RWPE2 (cell line): ENCODE results near the gene DNMT1.

ENCODE experiments used
- ATAC-seq: fragments of 200-7000 bp; cut with Tn5 transposase; 3 replicates; pipeline ENCODE4 v1.9.1; 2021; ENCODE audit warnings: low read depth
- DNase-seq: peaks from one replicate; pipeline ENCODE4 v3.0.0-alpha.2; 2020; ENCODE audit warnings: low spot score
- H3K27ac ChIP-seq: fragments of 450-650 bp; 2 replicates; pipeline ENCODE4 v1.5.1; 2017; ENCODE audit warnings: mild to moderate bottlenecking; ENCODE audit not compliant: poor library complexity, severe bottlenecking
- H3K27me3 ChIP-seq: fragments of 250-450 bp; sonication (Bioruptor Pico); 2 replicates; pipeline ENCODE4 v1.5.1; 2021; ENCODE audit warnings: mild to moderate bottlenecking, moderate library complexity; ENCODE audit not compliant: insufficient read depth, poor library complexity, severe bottlenecking
- H3K36me3 ChIP-seq: fragments of 250-450 bp; sonication (Bioruptor Pico); 2 replicates; pipeline ENCODE4 v1.5.1; 2020; ENCODE audit warnings: low read depth, mild to moderate bottlenecking, moderate library complexity
- H3K4me1 ChIP-seq: fragments of 250-450 bp; sonication (Bioruptor Pico); 2 replicates; pipeline ENCODE4 v1.5.1; 2021; ENCODE audit warnings: mild to moderate bottlenecking, moderate library complexity; ENCODE audit not compliant: insufficient read depth, poor library complexity, severe bottlenecking
- H3K4me3 ChIP-seq: fragments of 250-450 bp; sonication (Bioruptor Pico); 2 replicates; pipeline ENCODE4 v1.5.1; 2021; ENCODE audit warnings: mild to moderate bottlenecking, moderate library complexity; ENCODE audit not compliant: severe bottlenecking
- H3K9me3 ChIP-seq: fragments of 250-450 bp; sonication (Bioruptor Pico); 2 replicates; pipeline ENCODE4 v1.5.1; 2021; ENCODE audit warnings: mild to moderate bottlenecking, moderate library complexity; ENCODE audit not compliant: severe bottlenecking
- CTCF ChIP-seq: fragments of 450-650 bp; IDR thresholded peaks from one replicate; pipeline ENCODE4 v1.5.1; 2017; ENCODE audit warnings: mild to moderate bottlenecking, moderate library complexity; ENCODE audit not compliant: poor library complexity, severe bottlenecking

Gene DNMT1

GRCh38 chr19:10107254-10107653 lies 87.5 kb downstream of the DNMT1 start:
- peaks cover 6% of the 10 kb centered on the region for H3K4me1 ChIP-seq
- no peaks in the 10 kb centered on the region for H3K27me3 ChIP-seq
- H3K4me3 ChIP-seq = peak overlapping the region; percentile 70
- ATAC-seq = no peak
- TF ChIP-seq CTCF = no peak
- H3K9me3 ChIP-seq = no peaks in the 10 kb centered on the region
- no peak for DNase-seq
- H3K27ac ChIP-seq = peak overlapping the region; percentile 55
- H3K36me3 ChIP-seq = peaks cover 49% of the 10 kb centered on the region

GRCh38 chr19:10106100-10106936 lies 88.4 kb downstream of the DNMT1 start, which contains the start of gene PPAN:
PPAN (plus strand) TSS chr19:10106362; CDS start chr19:10106395, 33 bp downstream.
- H3K27me3 ChIP-seq = no peaks in the 10 kb centered on the region

GRCh38 chr19:10105509-10106099 lies 89.1 kb downstream of the DNMT1 start:
- no peak overlapping the region for H3K27ac ChIP-seq
- peak overlapping the region; percentile 70 for H3K4me3 ChIP-seq
- peaks cover 37% of the 10 kb centered on the region for H3K36me3 ChIP-seq
- no peaks in the 10 kb centered on the region for H3K9me3 ChIP-seq
- peaks cover 6% of the 10 kb centered on the region for H3K4me1 ChIP-seq
- no peak for TF ChIP-seq CTCF
- DNase-seq (no peak), ATAC-seq (no peak)
- H3K27me3 ChIP-seq = no peaks in the 10 kb centered on the region

More at GRCh38 chr19:10106100-10106936, 88.4 kb downstream of the DNMT1 start, which contains the start of gene PPAN:
- Histone ChIP-seq H3K4me1 (peaks cover 6% of the 10 kb centered on the region), H3K36me3 (peaks cover 44% of the 10 kb centered on the region), H3K4me3 (peak within 1 kb of the TSS; percentile 70), H3K27ac (peak within 1 kb of the TSS; percentile 55), H3K9me3 (no peaks in the 10 kb centered on the region)
- ATAC-seq (peak; percentile 96), DNase-seq (peak; percentile 98)
- TF ChIP-seq CTCF = no peak

GRCh38 chr19:10104665-10105508 lies 89.9 kb downstream of the DNMT1 start:
- H3K27ac ChIP-seq = no peak overlapping the region
- peaks cover 6% of the 10 kb centered on the region for H3K4me1 ChIP-seq
- ATAC-seq (no peak), DNase-seq (no peak)
- TF ChIP-seq CTCF = no peak
- H3K27me3 ChIP-seq = no peaks in the 10 kb centered on the region
- peaks cover 30% of the 10 kb centered on the region for H3K36me3 ChIP-seq
- no peak overlapping the region for H3K4me3 ChIP-seq
- H3K9me3 ChIP-seq = no peaks in the 10 kb centered on the region
